Peyer's patch (tissue), 4 donors: ENCODE data around the gene ZKSCAN3. TPM values are rescaled to one million over a fixed set of nuclear protein-coding genes. Genes with fewer than 3 reads are reported as not detected.

Experiments used
- DNase-seq, 3 donors: peaks; one replicate each; pipeline ENCODE4 v3.0.0-alpha.2; 2017 to 2019
- H3K27ac ChIP-seq, 4 donors: fragments of 200-600 bp; sonication (generic); one replicate each; pipeline ENCODE4 v1.5.1; 2016 to 2019
- H3K27me3 ChIP-seq, 2 donors: fragments of 200-600 bp; sonication (generic); one replicate each; pipeline ENCODE4 v1.5.1; 2019
- H3K36me3 ChIP-seq, 3 donors: fragments of 200-600 bp; sonication (generic); one replicate each; pipeline ENCODE4 v1.5.1; 2016 to 2019
- H3K4me1 ChIP-seq, 4 donors: fragments of 200-600 bp; sonication (generic); one replicate each; pipeline ENCODE4 v1.5.1; 2016 to 2019
- H3K4me3 ChIP-seq, 4 donors: fragments of 200-600 bp; sonication (generic); 1 replicate in 3 of 4; 2 replicates in 1 of 4; pipeline ENCODE4 v1.5.1; 2016 to 2019; ENCODE audit warnings: mild to moderate bottlenecking in 1 of 4
- H3K9me3 ChIP-seq, 4 donors: fragments of 200-600 bp; sonication (generic); one replicate each; pipeline ENCODE4 v1.5.1; 2016 to 2019; ENCODE audit warnings: mild to moderate bottlenecking in 1 of 4
- POLR2A ChIP-seq, 2 donors: fragments of 450-650 bp; IDR thresholded peaks; one replicate each; pipeline ENCODE4 v1.5.1; 2017; ENCODE audit warnings: antibody characterized with exemption in 2 of 2, mild to moderate bottlenecking in 2 of 2, moderate library complexity in 2 of 2
- total RNA-seq, 4 donors: library from RNA; depleted of rRNA; stranded (reverse); fragments of >200 nt; gene quantifications; one replicate each; pipeline ENCODE4 v1.1.0, GENCODE V29; 2016
- TF ChIP-seq, protein P1 (sequence below), 6 experiments: fragments of 450-650 bp in 4 of 6; fragments of 200-600 bp in 2 of 6; sonication (generic) in 1 of 6; IDR thresholded peaks; one replicate each; pipeline ENCODE4 v1.5.1; 2017 to 2019; ENCODE audit warnings: antibody characterized with exemption in 6 of 6, mild to moderate bottlenecking in 3 of 6, moderate library complexity in 1 of 6

Gene ZKSCAN3
- total RNA-seq, 4 donors from 2014 or later = 2.5 to 7.0 (median 4.6) TPM

DNA sequence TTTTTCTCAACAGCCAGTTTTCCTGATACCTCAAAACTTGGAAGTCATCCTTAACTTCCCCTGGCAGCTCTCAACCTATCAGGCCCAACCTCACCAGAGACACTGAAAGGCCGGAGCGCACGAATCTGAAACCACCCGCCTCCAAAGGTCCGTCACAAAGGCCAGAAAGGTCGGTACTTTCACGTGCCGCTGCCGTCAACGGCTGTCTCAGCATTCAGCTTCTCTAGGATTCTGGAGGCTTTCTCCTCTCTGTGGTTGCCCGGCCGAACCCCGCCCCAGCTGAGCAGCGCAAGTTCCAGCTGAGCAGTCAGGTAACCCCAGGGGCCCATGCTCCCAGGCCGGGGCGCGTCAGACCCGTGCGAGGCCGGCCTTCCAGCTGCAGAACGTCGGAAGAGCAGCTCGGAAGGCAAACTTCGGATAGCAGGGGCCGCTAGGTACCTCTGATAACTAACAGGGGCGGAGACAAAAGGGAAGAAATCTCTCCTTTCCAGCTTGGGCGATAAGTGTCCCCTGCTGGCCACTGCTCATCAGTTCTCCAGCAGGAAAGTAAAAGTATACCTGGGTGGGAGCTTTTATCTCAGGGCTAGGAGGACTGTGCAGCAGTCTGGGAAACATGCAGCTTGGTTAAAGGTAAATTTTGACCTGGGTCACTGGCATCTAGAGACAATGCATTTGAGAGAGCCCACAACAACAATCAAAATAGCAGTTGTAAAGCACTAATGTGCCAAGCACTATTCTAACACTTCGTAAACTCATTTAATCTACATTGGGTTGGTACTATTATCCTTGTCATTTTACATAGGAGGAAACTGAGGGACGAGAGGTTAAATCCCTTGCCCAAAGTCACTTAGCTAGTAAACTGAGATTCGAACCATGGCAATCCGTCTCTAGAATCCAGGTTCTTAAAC, 33.7 kb downstream of the ZKSCAN3 start:
- peaks cover 0 to 23% (median 0%) of the 10 kb centered on the region in 3 donors for H3K36me3 ChIP-seq
- no peaks in the 10 kb centered on the region for H3K27me3 ChIP-seq

DNA sequence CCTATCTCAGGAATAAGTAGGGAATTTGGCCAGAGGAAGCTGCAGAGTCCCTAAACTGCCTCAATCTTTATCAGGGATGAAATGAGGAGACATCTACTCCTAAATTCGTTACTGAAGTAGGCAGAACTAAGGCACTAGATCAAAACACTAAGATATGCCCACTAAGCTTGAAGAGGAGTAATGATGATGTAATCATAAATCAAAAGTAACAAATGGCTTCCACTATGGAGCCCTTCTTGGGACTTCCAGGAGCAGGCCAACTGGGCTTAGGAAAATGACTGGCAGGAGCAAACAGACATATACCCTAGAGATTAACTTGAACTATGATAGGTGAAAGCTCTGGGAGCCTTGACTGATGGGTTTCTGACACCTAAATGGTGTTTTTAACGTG, 34.4 kb downstream of the ZKSCAN3 start:
- Histone ChIP-seq H3K27me3 (no peaks in the 10 kb centered on the region), H3K27ac (peak overlapping the region in 2 of 4 donors; percentile 70), H3K36me3 (peaks cover 0 to 24% (median 0%) of the 10 kb centered on the region in 3 donors), H3K4me1 (no peaks in the 10 kb centered on the region), H3K4me3 (no peak overlapping the region), H3K9me3 (no peaks in the 10 kb centered on the region)
- no peak for DNase-seq
- no peak for TF ChIP-seq POLR2A (IDR thresholded peaks at IDR 0.05)
- TF ChIP-seq, protein P1, sequence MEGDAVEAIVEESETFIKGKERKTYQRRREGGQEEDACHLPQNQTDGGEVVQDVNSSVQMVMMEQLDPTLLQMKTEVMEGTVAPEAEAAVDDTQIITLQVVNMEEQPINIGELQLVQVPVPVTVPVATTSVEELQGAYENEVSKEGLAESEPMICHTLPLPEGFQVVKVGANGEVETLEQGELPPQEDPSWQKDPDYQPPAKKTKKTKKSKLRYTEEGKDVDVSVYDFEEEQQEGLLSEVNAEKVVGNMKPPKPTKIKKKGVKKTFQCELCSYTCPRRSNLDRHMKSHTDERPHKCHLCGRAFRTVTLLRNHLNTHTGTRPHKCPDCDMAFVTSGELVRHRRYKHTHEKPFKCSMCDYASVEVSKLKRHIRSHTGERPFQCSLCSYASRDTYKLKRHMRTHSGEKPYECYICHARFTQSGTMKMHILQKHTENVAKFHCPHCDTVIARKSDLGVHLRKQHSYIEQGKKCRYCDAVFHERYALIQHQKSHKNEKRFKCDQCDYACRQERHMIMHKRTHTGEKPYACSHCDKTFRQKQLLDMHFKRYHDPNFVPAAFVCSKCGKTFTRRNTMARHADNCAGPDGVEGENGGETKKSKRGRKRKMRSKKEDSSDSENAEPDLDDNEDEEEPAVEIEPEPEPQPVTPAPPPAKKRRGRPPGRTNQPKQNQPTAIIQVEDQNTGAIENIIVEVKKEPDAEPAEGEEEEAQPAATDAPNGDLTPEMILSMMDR (IDR thresholded peaks at IDR 0.05) = no peak

More for the DNA sequence above, 33.7 kb downstream of the ZKSCAN3 start:
- H3K4me3 ChIP-seq = peak overlapping the region; percentile 31 to 53 (median 44)
- peak; percentile 83 to 95 (median 91) for DNase-seq
- no peaks in the 10 kb centered on the region for H3K4me1 ChIP-seq
- TF ChIP-seq POLR2A (IDR thresholded peaks at IDR 0.05) = peak; percentile 31 to 43
- TF ChIP-seq, protein P1 (IDR thresholded peaks at IDR 0.05) = peak in 5 of 6 experiments; percentile 34 to 68 (median 59)
- no peaks in the 10 kb centered on the region for H3K9me3 ChIP-seq
- H3K27ac ChIP-seq = peak overlapping the region; percentile 63 to 70 (median 68)

DNA sequence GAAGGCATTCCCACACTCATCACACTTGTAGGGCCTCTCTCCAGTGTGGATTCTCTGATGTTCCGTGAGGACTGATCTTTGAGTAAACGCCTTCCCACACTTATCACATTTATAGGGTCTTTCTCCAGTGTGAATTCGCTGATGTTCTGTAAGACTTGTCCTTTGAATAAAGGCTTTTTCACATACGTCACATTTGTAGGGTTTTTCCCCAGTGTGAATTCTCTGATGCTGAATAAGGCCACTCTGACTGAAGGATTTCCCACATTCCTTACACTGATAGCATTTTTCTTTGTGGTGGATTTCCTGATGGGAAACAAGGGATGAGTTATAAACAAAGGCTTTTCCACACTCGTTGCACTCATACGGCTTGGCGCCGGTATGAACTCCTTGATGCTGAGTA, 40.9 kb downstream of the ZKSCAN3 start:
- H3K27me3 ChIP-seq = no peaks in the 10 kb centered on the region
- TF ChIP-seq POLR2A (IDR thresholded peaks at IDR 0.05) = no peak
- no peak for DNase-seq
- no peaks in the 10 kb centered on the region for H3K4me1 ChIP-seq
- no peak overlapping the region for H3K4me3 ChIP-seq
- H3K9me3 ChIP-seq = no peaks in the 10 kb centered on the region
- H3K36me3 ChIP-seq = peaks cover 0 to 48% (median 0%) of the 10 kb centered on the region in 3 donors
- no peak overlapping the region for H3K27ac ChIP-seq

DNA sequence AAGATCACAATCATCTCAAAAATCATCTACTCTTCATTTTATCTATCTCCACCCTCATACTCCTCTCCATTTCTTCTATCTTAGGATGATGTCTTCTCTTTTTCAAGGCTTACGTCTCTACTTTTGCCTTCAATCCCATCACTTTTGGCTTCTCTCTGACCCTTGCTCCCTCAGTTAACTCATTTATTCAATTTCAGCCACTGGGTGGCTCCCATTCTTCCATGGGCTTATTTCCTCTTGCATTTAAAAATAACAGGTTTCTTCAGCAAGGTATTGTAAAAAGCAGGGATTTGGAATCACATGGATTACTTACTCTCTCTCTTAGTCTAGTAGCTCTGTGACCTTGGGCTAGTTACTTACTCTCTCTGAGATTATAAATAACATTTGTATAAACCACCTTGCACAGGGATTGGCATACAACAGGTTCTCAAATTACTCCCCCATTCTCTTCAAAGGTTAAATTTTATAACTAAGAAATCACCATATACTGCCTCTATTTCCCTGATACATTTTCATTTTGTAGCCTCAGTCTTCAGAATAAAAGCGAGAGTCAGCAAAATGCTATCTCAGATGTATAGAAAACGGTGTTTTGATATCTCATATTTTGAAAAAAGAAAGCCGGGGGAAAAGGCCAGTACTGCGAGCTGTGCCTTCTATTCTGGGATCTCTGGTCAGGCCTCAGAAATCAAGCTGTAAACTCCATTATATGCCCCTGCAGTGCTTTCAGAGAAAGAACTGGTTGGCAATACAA, 44.3 kb downstream of the ZKSCAN3 start:
- Histone ChIP-seq H3K27ac (no peak overlapping the region), H3K4me3 (no peak overlapping the region), H3K36me3 (peaks cover 0 to 41% (median 0%) of the 10 kb centered on the region in 3 donors), H3K9me3 (no peaks in the 10 kb centered on the region), H3K4me1 (peaks cover 0 to 16% (median 0%) of the 10 kb centered on the region in 4 donors), H3K27me3 (no peaks in the 10 kb centered on the region)
- no peak for TF ChIP-seq POLR2A (IDR thresholded peaks at IDR 0.05)
- TF ChIP-seq, protein P1 (IDR thresholded peaks at IDR 0.05) = peak in 1 of 6 experiments; percentile 21
- no peak for DNase-seq

DNA sequence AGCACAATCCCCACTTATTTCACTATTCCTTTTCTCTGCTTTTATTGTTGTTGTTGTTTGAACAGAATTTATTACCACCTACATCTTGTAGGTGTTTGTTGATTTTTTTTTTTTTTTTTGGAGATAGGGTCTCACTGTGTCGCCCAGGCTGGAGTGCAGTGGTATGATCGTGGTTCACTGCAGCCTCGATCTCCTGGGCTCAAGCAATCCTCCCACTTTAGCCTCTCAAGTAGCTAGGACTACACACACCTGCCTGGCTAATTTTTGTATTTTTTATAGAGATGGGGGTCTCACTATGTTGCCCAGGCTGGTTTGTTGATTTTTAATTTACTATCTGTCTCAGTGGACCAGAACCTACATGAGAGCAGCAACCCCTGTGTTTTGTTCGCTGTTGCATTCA, 46.2 kb downstream of the ZKSCAN3 start:
- Histone ChIP-seq H3K27me3 (no peaks in the 10 kb centered on the region), H3K9me3 (no peaks in the 10 kb centered on the region), H3K36me3 (peaks cover 0 to 22% (median 0%) of the 10 kb centered on the region in 3 donors), H3K4me1 (peaks cover 0 to 22% (median 0%) of the 10 kb centered on the region in 4 donors), H3K4me3 (no peak overlapping the region), H3K27ac (no peak overlapping the region)
- TF ChIP-seq, protein P1 (IDR thresholded peaks at IDR 0.05) = no peak
- no peak for TF ChIP-seq POLR2A (IDR thresholded peaks at IDR 0.05)
- no peak for DNase-seq
